Activated T-cell treated with anti-CD3 and anti-CD28 coated beads, Interleukin-2, amount 50 U/mL, for 48 hours (primary cell): ENCODE results near the gene EPHX1.
"Not testable (repeated sequence)": the region's sequence is repeated elsewhere in the genome, so short reads cannot be mapped to it uniquely, and the experiment has no call there.

Source experiments
- DNase-seq, 2 experiments: peaks; one replicate each; pipeline ENCODE4 v3.0.0-alpha.2; 2020

The EPHX1 gene

DNA sequence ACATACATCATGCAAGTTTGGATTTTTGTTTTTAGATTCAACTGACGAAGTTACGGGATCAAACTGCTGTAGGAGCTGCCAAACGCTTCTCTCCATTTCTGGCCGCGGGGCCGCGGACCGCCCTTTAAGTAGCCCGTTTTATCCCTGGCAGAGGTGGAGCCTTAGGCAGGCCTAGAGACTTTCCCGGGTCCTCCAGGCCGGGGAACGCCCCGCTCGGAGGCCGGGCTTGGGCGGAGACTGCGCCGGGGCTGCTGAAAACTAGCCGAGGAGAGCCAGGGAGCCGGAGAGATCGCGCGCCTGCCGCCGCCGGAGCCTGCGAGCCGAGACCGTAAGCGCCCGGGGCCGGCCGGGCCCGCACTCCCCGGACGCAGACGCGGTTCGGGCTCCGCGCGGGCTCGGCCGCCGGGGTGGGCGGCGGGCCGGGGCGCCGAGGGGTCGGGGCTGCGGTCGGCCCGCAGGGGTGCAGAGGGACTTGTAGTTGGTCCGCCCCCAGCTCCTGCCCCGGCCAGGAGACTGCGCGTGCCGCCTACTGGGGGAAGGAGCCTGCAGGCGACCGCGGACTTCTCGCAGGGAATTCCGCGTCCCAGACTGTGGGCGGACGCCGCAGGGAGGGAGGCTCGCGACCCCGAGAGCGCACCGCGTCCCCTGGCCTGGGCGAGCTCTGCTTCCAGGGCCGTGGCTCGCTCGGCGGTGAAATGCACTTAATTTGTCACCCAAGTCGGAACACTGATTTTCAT is at the start of gene EPHX1:
EPHX1 (plus strand) TSS at position 283 of the 737 bp plus-strand sequence. CDS start 18,606 bp downstream, outside the sequence.
- peak; percentile 86 to 88 for DNase-seq

DNA sequence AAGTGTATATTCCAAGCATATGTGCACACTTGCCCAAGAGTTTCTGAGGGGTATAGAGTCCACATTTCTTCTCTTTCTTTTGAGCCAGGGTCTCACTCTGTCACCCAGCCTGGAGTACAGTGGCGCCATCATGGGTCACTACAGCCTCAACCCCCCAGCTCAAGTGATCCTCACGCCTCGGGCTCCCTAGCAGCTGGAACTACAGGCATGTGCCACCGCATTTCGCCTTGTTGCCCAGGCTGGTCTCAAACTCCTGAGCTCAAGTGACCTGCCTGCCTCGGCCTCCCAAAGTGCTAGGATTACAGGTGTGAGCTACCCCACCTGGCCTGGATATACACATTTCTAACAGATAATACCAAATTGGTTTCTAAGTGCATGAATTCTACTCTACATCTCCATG is 49.4 kb upstream of the EPHX1 start:
- no peak for DNase-seq

DNA sequence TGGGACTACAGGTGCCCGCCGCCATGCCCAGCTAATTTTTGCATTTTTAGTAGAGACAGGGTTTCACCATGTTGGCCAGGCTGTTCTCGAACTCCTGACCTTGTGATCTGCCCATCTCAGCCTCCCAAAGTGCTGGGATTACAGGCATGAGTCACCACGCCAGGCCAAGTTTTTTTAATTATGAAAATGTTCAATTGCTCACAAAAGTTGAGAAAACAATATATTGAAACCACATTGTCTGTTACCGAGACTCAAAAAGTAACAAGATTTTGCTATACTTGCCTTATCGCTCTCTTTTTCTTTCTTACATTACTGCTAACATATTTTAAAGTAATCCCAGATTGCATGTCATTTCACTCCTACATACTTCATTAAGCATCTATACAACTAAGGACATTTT is 48.5 kb upstream of the EPHX1 start:
- DNase-seq: not testable (repeated sequence)

DNA sequence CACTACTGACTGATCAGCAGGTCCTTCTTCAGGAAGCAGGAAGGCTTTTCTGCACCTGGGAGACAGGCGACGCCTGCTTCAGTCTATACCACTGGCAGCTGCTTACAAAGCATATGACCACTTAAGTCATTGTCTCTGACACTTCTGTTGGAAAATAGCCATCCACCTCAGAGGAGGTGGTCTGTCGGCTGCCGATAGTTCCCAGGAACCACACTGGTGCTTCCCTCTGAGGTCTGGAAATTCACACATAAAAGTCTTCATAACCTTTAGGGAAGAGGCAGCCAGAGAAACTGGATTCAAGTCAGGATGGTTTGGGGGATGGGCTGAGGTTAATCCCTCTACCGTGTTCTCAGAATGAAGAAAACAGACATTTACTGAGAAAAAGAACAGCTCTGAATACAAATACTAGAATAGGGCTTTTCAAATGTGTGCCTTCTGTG is 47.9 kb upstream of the EPHX1 start:
- no peak for DNase-seq

DNA sequence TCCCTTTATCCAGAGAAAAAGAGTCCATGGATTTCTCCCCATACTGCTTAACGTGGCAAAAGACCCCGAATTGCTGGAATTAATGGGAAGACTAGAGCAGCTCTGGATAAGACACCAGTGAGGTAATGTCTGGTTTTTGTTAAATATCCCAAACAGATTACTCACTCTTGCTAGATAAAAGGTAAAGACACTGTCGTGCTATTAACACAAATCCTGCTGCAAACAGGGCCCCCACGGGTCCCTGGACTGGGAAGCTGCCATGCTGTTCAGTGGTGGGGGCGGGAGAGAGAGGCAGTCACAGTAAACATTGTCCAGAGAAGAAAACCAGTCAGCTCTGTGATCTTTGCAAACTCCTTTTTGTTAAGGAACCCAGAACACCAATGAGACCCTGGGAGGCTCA is 47.5 kb upstream of the EPHX1 start:
- DNase-seq: no peak

DNA sequence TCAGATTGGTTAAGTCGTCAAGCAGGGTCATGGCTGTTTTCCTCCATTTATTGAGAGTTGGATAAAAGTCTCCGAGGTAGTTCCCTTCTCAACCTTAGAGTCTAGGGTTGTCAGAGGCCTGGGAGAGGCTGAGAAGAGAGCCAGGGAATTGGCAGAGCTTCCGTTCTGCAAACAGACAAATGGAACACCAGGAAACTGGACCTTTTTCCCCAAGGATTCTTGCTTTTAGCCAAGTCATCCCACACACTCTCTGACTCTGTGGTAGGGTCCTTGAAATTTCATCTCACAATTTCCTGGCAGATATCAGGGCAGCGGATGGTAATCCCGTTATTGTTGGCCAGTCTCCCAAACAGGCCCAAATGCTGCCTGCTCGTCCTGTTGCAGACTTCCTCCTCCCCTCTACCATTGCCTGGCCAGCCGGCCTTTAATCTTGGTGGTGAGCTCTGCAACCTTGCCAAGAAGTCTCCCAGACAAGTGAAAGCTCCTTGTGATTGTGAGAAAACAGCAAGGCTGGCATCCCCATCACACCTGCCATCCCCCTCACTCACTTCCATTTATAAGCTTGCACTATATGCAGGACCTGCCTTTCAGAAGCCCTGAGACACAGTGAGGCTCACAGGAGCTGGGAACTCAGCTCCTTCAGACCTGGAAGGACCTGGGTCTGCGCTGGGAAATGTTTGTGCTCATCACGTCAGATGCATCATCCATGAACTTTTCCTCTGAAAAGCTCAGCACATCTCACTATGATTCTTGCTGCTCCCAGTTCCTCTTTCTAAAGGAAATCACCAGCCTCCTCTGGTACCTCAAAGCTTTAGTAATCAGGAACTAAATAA is 46.0 kb upstream of the EPHX1 start:
- no peak for DNase-seq

DNA sequence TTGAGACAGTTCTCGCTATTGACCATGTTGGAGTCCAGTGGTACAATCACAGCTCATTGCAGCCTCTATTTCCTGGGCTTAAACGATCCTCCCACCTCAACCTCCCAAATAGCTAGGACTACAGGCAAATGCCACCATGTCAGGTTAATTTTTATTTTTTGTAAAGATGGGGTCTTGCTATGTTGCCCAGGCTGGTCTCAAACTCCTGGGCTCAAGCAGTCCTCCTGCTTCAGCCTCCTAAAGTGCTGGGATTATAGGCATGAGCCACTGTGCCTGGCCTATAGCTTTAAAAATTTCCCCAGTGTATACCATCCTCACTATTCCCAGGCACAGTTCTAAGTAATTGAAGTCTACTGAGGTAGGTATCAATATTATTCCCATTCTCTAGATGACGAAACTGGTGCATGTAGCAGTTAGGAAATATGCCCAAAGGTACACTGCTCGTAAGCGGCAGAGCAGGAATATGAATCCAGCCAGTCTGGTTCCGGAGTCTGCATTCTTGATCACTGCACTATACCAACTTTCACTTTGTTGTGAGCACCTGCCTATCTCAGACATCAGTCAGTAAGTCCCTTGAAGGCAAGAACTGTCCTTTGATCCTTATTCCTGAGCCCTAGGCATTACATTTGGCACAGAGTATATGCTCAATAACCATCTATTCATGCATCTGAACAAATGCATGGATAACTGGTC is 43.8 kb upstream of the EPHX1 start:
- no peak for DNase-seq

DNA sequence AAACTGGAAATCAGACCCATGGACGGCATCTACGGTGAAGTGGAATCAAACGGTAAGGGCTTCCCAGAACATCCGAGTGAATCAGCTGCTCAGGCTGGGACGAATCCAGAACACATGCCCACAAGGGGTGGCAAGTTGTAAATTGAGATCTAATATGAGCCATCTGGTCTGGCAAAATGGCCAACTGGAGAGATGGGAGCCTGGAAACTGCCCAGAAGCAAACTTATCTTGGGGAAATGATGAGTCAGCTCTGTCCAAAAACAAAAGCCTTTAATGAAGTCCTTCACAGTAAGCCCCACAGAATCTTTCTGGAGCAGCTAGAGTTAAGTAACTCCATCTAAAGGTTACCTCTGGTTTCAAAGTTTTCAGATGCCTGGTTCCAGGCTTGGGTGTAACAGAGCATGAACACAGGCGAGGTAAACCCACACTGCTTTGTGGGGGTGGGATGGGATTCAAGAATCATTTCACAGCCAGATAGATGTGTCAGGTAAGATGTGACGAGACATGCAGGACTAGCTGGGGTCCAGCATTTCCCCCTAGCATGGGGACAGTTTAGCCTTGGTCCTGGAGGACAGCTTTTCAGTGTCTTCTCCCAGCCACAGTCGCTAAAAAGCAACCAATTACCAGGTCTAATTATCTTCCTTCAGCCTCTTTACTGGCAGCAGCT is 42.8 kb upstream of the EPHX1 start:
- DNase-seq: no peak

DNA sequence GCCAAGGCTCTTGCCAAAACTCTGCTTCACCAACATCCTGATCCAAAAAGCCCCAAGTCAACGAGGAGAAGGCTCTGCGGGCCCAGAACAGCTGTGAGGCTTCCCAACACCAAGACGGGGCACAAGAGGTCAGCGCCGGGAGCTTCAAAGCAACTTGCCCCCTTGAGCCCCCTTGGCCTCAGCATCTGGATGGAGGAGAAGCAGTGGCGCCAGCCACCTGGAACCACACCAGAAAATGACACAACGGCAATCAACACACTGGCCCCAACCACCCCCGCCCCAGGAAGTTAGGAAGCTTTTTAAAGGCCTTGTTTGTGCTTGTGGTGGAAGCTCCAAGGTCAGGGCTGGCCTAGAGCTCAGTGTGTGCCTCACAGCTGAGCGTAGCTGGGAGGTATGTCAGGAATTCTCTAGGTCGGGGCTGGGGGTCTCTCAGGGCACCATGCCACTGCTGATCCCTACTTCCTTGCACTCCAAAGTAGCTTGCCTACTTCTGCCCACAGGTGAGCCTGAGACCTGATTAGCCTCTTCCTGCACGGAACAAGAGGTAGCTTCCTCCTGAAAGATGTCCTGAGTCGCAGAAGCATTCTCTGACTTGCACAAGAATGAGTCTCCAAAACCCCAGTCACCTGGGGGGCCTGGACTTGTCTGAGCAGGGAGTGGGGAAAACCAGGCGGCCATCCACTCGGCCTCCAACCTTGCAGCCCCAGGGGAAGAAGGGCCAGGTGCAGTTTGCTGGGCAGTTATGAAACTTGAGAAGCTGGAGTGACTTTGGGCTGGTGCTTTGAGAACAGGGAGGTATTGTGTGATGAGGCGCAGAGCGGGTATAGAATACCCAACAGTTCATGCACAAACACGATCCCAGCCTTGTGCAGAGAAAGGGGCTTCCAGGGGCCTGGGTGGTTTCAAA is 42.0 kb upstream of the EPHX1 start:
- DNase-seq: peak; percentile 7 to 11

DNA sequence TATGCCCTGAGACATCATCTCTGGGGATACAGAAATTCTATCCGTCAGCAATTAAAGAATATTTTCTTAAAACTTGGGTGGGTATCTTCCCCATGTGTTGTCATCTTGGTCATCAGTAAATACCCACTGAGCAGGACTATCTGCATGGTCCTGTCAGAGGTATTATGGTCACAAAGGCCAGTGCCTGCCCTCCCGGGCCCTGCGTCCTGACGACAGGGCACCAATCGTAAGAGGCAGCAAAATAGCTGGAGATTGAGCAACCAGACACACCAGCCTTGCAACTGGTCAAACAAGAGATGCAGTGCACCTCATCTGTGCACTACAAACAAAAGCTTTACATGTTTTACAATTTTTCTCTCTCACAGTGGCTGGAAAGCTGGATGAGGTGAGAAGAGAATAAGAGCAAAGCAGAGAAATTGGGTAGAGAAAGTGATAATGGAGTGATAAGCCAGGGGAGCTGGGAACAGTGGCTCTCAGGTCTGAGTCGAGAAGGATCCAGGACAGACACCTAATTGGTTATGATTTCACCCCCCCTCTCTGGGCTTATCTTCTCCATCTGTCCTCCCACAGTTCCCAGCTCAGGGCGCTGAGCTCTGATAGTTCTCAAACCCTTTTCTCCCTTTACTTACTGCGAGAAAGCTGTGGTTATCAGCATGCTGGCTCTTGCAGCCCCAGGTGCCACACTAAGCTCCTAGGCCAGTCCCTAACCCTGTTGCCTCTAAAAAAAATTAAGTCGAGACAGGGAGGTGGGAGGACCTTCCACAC is 41.1 kb upstream of the EPHX1 start:
- peak; percentile 4 to 10 for DNase-seq

DNA sequence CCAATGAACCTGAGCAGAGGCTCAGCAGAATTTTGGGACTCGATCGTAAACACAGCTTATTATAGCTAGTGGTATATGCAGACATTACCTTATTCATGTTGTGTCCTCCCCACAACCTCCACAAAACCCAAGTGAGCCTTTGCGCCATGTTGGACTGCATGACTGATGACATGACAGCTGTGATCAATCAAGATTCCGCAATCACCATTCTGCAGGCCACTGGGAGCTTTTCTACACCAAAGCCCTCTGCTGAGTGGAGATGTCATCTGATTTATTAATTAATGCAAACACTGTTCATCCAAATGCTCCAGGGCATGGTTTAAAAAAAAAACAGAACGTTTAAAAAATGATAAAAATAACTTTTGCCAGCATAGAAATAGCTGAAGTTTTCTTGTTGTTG is 40.2 kb upstream of the EPHX1 start:
- peak in 1 of 2 experiments; percentile 3 for DNase-seq

DNA sequence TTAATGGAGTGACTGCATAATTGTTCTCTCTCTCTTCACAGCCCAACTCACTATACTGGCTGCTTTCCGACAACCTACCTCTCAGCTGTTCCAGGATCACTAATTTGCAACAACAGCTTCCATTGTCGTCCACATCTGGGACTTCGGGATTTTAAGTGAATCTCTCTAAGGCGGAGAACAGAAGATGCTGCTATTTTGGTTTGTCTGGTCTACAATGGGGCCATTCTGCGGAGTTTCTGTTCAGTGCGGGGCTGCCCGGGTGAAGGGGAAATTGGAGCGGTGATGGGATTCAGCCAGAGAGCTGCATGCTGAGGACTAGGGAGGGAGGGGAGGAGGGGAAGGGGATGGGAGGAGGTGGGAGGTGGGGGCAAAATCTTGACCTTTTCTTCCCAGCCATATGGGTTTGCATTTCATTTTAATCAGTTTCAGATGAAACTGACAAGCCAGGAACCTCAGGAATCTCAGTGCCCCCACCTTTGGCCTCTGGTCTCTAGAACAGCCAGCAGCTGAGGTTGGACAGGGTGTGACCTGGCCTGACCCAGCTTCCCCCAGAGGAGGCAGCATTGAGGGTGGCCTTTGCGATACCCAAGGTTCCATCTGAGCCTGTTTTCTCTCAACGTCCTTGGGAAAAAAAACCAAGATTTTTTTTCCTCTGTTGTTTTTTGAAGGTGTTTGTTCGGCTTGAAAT is 39.2 kb upstream of the EPHX1 start:
- peak in 1 of 2 experiments; percentile 5 for DNase-seq

DNA sequence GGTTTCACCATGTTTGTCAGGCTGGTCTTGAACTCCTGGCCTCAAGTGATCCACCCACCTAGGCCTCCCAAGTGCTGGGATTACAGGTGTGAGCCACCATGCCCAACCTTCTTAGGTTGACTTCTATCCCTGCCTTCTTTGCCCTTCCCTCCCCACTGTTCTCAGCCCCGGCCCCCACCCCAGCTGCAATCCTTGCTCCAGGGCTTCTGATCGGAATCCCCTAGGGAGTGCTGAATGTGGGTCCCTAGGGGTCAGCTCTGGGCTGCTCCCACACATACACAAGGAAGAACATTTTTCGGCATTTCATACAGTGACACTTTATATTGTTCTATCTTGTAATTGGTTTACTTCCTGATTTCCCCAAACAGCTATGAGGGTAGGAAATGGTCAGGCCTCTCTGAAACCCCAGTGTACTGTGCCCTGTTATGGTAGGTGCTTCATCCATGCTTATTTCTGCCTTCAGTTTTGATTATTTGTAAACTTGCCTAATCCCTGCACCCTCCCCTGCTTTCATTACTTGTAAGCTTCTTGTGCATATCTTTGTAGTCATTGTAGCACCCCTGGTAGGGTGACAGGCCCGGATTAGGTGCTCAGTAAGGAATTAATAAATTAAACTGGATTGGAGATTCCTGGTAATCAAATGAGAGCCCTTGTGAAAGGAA is 38.1 kb upstream of the EPHX1 start:
- peak in 1 of 2 experiments; percentile 2 for DNase-seq

DNA sequence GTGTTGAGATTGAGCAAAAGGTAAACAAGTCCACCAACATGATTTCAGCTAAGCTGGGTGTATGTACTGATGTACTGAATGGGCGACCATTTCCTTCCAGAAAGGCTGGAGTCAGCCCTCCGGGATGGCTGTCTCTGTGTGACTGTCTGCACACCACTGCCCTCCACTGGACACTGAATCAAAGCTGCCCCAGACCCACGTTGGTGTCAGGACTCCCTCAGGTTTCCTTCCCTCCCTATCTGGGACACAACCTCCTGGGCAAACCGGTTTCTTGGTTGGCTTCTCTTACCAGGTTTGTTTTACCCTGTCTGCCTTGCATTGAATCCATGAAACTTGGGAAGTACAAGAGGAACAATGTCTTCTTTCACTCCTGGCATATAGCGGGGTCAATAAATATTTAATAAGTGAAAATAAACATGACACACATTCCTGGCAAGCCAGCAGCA is 37.6 kb upstream of the EPHX1 start:
- DNase-seq: peak; percentile 50 to 51

DNA sequence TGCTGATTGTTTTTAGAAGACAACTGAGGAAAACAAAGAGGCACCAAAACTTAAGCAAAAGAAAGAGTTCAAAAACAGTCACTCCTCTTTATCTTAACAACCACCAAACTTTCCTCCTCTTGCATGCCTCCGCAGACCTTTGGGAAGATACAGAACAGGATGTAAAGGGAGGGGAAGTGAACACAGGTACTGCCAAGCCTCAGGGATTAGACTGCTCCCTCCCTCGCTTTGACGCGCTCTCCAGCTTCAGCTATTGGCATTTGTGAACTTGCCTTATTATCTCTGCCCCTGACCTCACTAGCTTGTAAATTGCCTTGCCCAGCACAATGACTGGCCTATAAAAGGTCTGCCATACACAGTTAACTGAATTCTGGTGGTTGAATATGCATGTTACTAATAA is 37.1 kb upstream of the EPHX1 start:
- no peak for DNase-seq

DNA sequence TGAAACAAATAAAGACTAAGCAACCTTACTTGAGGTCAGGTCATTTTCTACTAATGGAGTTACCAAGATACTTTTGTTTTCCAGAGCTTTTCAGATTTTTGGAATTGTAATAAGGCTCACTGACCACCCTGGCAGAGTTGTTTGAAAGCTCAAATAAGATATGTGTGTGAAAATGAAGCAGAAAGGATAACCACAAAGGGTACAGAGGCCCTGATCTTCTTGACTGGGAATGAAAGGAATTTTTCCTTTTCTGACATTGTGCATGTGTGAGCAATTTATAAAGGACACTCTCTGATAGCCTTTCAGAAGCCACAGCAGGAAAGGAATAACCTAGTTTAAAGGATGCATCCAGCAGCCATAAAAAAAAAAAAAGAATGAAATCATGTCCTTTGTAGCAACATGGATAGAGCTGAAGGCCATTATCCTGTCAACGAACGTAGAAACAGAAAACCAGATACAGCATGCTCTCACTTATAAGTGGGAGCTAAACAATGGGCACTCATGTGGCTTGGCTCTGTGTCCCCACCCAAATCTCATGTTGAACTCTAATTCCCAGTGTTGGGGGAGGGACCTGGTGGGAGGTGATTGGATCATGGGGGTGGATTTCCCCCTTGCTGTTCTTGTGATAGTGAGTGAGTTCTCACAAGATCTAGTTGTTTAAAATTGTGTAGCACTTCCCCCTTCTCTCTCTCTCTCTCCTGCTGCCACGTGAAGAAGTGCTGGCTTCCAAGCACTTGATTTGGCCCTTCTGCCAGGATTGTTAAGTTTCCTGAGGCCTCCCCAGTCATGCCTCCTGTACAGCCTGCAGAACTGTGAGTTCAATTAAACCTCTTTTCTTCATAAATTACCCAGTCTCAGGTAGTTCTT is 35.4 kb upstream of the EPHX1 start:
- no peak for DNase-seq

DNA sequence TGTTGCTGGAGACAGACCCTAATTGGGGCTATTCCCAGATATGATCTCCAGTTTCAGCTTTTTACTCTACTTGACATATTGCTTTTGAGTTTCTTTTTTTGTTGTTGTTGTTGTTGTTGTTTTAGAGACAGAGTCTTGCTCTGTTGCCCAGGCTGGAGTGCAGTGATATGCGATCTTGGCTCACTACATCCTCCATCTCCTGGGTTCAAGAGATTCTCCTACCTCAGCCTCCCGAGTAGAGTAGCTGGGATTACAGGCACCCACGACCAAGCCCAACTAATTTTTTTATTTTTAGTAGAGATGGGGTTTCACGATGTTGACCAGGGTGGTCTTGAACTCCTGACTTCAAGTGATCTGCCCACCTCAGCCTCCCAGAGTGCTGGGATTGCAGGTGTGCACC is 33.6 kb upstream of the EPHX1 start:
- no peak for DNase-seq

DNA sequence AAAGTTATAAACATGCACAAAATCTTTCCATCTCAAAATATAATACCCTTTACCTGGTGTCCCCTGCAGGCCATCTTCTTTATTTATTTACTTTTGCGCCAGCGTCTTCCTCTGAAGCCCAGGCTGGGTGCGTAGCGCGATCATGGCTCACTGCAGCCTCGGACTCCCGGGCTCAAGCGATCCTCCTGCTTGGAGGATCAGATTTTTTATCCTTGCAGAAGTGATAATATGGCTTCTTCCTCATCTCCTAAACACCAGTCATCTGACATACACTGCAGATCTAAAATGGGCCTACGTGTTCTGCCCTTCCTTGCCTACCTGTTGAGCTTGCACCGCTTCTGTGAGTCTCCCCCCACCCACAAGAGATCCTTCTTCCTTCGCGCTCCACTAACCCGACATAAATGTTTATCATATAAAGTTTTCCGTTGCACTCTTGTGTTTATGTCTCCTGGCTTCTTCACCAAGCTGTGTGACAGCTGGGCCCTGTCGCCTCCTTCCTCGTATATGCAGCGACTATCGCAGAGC is 32.8 kb upstream of the EPHX1 start:
- no peak for DNase-seq
